Psoas muscle (tissue), 8 donors: Measurements from ENCODE around the gene ELMO1. TPM values are rescaled to one million over a fixed set of nuclear protein-coding genes. Genes with fewer than 3 reads are reported as not detected.

Source experiments
- ATAC-seq, 4 donors: fragments of 200-7000 bp; cut with Tn5 transposase; one replicate each; pipeline ENCODE4 v1.9.1; 2020; ENCODE audit warnings: moderate library complexity in 3 of 4, mild to moderate bottlenecking in 2 of 4
- DNase-seq, 2 donors: peaks; one replicate each; pipeline ENCODE4 v3.0.0-alpha.2; 2020
- H3K27ac ChIP-seq: fragments of 200-600 bp; one replicate; pipeline ENCODE4 v1.8.0; 2022
- H3K27me3 ChIP-seq, 3 donors: fragments of 200-600 bp in 1 of 3; one replicate each; pipeline versions ENCODE4 v1.6.1 to v1.8.0; 2013 to 2022; ENCODE audit warnings: low read length in 2 of 3, mild to moderate bottlenecking in 2 of 3, moderate library complexity in 1 of 3; ENCODE audit not compliant: insufficient read depth in 3 of 3
- H3K36me3 ChIP-seq, 2 donors: fragments of 200-600 bp in 1 of 2; one replicate each; pipeline versions ENCODE4 v1.6.1 to v1.8.0; 2013 to 2022; ENCODE audit warnings: low read depth in 1 of 2, mild to moderate bottlenecking in 1 of 2, moderate library complexity in 1 of 2; ENCODE audit not compliant: insufficient read depth in 1 of 2
- H3K4me1 ChIP-seq: fragments of 200-600 bp; one replicate; pipeline ENCODE4 v1.8.0; 2022
- H3K4me3 ChIP-seq: fragments of 200-600 bp; one replicate; pipeline ENCODE4 v1.8.0; 2022; ENCODE audit warnings: mild to moderate bottlenecking
- H3K9me3 ChIP-seq: fragments of 200-600 bp; one replicate; pipeline ENCODE4 v1.8.0; 2022
- CTCF ChIP-seq: fragments of 200-600 bp; IDR thresholded peaks from one replicate; pipeline ENCODE4 v1.8.0; 2022; ENCODE audit warnings: antibody characterized with exemption
- WGBS, 3 donors: extraction: QIAGEN DNeasy Blood & Tissue Kit; methylation state at CpG; one replicate each; pipeline versions ENCODE4 v1.1.6 to v1.1.7; 2013; 5-methylcytosine and 5-hydroxymethylcytosine counted together
- intact Hi-C, 2 donors: fragments of 100-400 bp; cut with DNase I; formaldehyde crosslinking; loops; one replicate each; pipeline versions ENCODE4 v1.11.0 to v1.14.2; 2022
- polyA plus RNA-seq, 3 donors: library from polyadenylated mRNA; stranded (reverse); fragments of 200-250 nt; gene quantifications; one replicate each; pipeline ENCODE4 v1.2.3, GENCODE V29; 2013
- total RNA-seq, 4 donors: library from RNA; stranded (reverse); fragmentation: NEBNext Ultra II Directional in 2 of 4; extraction: Animal tissue kit (Norgen Biotek cat#: 25700) in 2 of 4; gene quantifications; one replicate each; pipeline versions ENCODE4 v1.2.1 to v1.2.4, GENCODE V29; 2021 to 2023
- donor health status: healthy with polysubstance abuse.
- donor health status: DM: no; HTN: no; CAD: no; lungs with moderate emphysema.
- donor health status: Bipolar disorder and iron deficiency.
- donor health status: healthy.
- donor health status: DM: yes; HTN: yes; CAD: no.
- donor health status: DM: no; HTN: no; CAD: no.
- donor health status: DM: no; HTN: no; CAD: no.
- donor health status: DM: yes; HTN: yes; CAD: no.

Gene ELMO1
- total and polyA plus RNA-seq, 7 donors = 2.8 to 8.1 (median 6.9) TPM

- no peak overlapping the region for H3K27ac ChIP-seq
- H3K36me3 ChIP-seq = no peaks in the 10 kb centered on the region
- intact Hi-C loops = no loop called here
- ATAC-seq (no peak), DNase-seq (no peak)
- WGBS, 3 donors = 54 to 74% (median 66%) methylated on average over 1 of the region's 1 CpG
- no peaks in the 10 kb centered on the region for H3K9me3 ChIP-seq
- no peak for TF ChIP-seq CTCF
- no peak overlapping the region for H3K4me3 ChIP-seq
- no peaks in the 10 kb centered on the region for H3K27me3 ChIP-seq
- no peaks in the 10 kb centered on the region for H3K4me1 ChIP-seq
These were observed 559.5 kb downstream of the ELMO1 start for GRCh38 chr7:36889182-36889581.

DNA sequence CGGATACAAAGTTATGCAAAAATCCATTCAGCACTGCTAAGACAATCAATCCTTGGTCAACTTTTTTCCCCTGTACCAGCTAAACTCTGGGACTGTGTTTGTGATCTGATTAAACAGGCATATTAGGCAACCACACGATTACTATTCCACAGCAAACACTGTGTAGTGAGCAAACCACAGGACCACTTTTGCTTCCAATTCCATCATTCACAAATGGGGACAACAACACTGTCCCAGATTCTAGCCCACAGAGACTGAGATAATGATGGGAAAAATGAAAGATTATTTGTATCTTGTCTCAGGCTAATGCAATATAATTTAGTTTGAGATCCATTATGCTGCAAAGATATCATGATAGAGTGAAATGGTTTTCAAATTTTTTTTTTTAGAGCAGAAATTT lies 560.7 kb downstream of the ELMO1 start:
- Histone ChIP-seq H3K9me3 (no peaks in the 10 kb centered on the region), H3K36me3 (no peaks in the 10 kb centered on the region), H3K27me3 (no peaks in the 10 kb centered on the region), H3K4me1 (no peaks in the 10 kb centered on the region), H3K27ac (no peak overlapping the region), H3K4me3 (no peak overlapping the region)
- ATAC-seq (no peak), DNase-seq (no peak)
- TF ChIP-seq CTCF = no peak
- intact Hi-C loops = no loop called here
- 69 to 76% (median 72%) methylated on average over 2 of the region's 2 CpGs for WGBS, 3 donors

DNA sequence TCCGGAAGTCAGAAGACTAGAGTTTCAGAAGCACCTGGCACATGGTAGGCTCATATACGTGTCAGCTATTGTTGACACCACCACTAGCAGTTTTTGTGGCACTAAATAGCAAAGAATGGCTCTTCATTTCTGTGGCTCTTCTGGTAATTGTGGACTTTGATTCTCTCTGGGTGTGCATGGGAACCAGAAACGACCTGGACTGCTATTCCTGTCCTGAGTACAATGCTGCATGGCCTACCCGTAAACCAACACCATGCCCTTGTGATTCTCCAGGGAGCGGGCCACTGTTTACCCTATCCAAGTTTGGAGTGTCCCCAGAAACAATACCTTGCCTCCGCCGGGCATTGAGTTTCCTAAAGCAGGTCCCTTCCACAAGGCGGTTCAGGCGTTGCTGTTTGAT lies 561.4 kb downstream of the ELMO1 start:
- H3K9me3 ChIP-seq = no peaks in the 10 kb centered on the region
- ATAC-seq = no peak
- H3K27me3 ChIP-seq = no peaks in the 10 kb centered on the region
- no peaks in the 10 kb centered on the region for H3K36me3 ChIP-seq
- intact Hi-C loops = no loop called here
- H3K4me3 ChIP-seq = no peak overlapping the region
- DNase-seq = no peak
- no peak for TF ChIP-seq CTCF
- H3K27ac ChIP-seq = no peak overlapping the region
- 66 to 83% (median 71%) methylated on average over 9 of the region's 9 CpGs for WGBS, 3 donors
- H3K4me1 ChIP-seq = no peaks in the 10 kb centered on the region

DNA sequence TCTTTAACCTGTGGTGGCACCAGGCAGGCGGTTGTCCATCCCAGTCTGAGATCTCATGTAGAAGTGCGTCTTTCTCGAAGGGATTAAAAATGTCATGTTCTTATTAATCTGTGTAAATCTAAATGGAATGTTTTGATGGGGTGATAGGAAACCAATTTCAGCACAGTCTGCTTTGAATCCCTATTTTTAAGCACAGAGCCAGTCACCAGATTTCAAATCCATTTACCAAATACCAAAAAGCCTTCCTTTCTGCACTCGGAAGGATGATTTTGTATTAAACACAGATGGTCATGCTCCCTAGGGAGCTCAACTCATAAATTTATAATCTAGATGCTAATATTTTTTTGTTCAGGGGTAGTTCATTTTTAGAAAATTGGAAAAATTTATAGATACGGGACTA lies 563.8 kb downstream of the ELMO1 start:
- H3K9me3 ChIP-seq = no peaks in the 10 kb centered on the region
- H3K36me3 ChIP-seq = no peaks in the 10 kb centered on the region
- ATAC-seq (no peak), DNase-seq (no peak)
- intact Hi-C loops = no loop called here
- no peaks in the 10 kb centered on the region for H3K4me1 ChIP-seq
- no peak overlapping the region for H3K4me3 ChIP-seq
- 77 to 79% (median 78%) methylated on average over 5 of the region's 5 CpGs for WGBS, 3 donors
- H3K27me3 ChIP-seq = no peaks in the 10 kb centered on the region
- H3K27ac ChIP-seq = no peak overlapping the region
- TF ChIP-seq CTCF = no peak

GRCh38 chr7:36884351-36884750 lies 564.3 kb downstream of the ELMO1 start:
- Histone ChIP-seq H3K36me3 (no peaks in the 10 kb centered on the region), H3K27ac (no peak overlapping the region)
- DNase-seq = no peak

More at GRCh38 chr7:36884351-36884750, 564.3 kb downstream of the ELMO1 start:
- intact Hi-C loops = no loop called here
- no peak for ATAC-seq
- TF ChIP-seq CTCF = no peak
- Histone ChIP-seq H3K4me1 (no peaks in the 10 kb centered on the region), H3K27me3 (no peaks in the 10 kb centered on the region), H3K9me3 (no peaks in the 10 kb centered on the region), H3K4me3 (no peak overlapping the region)
- 69 to 84% (median 82%) methylated on average over 5 of the region's 5 CpGs for WGBS, 3 donors
